Measurements from ENCODE around the gene PLA2G2C.

PLA2G2C gene

DNA sequence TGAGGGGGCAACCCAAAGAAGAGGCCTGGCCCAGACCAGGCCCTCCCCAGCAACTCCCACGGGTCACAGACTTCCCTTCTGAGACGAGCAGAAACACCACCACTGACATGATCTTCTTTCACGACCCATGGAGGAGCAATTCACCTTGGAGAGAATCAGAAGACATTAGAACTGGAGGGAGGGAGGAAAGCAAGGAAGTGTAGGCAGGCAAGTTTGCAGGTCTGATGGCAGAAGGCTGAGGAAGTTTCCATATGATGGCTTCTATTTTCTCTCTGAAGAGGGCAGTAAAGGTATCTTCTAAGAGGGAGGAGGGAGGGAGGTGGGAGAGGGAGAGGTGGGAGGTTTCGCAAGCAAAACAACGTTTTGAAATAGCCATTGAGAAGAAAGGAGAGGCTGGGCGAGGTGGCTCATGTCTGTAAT, 1.8 kb downstream of the PLA2G2C start:
- no peak for DNase-seq (ENCODE audit: low read depth, low spot score)

DNA sequence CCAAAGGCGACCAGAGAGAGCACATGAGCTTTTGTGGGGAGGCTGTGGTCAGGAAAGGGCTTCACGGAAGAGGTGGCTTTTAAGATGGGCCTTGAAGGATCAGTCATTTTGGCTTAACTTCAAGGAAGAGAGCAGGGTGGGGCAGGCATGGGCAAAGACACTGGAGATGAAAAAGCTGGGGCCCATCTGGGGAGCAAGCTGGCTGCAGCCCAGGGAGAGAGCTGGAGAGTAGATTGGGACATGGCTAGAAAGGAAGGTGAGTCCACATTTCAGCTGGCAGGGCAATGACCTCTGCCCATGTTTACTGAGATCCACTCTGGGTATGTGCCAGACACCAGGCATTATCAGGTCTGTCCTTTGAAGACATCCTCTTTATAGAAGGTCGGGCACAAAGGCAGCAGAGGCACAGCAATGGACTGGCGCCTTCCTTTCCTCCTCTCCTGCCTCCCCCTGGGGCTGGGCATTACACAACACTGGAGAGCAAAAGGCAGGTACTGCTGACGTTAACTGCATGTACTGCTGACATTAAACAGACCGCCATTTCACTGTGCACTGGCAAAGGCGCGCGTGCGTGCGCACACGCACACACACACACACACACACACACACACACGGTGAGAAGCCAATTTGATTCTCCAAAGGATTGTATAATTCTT, 2.6 kb downstream of the PLA2G2C start:
- DNase-seq (ENCODE audit: low read depth, low spot score): no peak

DNA sequence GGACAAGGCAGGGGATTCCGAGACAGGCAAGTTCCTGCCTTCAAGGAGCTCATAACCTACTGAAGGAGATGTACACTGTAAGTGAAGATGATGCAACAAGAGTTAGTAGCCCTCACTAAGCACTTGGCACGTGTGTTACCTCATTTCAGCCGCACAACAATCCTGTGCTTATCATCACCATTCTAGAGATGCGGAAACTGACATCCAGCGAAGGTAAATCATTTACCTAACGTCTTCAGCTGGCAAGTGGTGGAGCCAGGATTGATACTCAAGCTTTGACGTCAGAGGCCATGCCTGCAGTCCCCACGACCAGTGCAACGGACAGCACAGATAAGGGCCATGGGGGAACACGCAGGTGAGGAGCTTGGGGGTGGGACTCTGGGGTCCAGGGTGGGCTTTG, 3.3 kb downstream of the PLA2G2C start:
- DNase-seq (ENCODE audit: low read depth, low spot score): no peak

DNA sequence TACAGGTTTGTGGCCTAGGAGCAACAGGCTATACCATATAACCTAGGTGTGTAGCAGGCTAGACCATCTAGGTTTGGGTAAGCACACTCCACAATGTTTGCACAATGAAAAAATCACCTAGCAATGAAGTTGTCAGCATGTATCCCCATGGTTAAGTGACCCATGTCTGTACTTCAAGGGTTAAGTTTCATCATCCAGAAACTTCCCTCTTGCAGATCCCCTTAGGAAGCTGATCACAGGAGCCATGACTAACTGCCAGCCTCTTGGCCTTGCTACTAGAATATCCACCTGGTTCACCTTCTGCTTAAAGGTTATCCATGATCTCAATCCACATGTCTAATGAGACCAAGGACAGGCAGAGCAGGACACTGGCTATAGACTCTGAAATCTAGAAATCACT, 3.9 kb downstream of the PLA2G2C start:
- DNase-seq (ENCODE audit: low read depth, low spot score): no peak

DNA sequence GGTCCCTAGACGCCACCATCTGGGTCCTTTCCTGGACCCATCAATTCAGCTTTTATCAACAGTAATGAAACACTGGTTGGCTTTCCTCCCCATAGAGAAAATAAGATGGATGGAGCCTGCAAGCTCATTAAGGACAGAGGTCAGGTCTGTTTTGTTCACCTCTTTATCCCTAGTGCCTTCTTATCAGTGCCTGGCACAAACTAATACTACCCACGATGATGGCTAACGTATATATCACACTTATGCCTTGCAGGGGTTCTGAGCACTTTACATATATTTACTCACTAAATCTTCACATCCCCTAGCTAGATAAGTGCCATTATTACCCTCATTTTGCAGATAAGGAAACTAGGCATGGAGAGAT, 5.5 kb downstream of the PLA2G2C start:
- DNase-seq (ENCODE audit: low read depth, low spot score): no peak

GRCh38 chr1:20180129-20180843, 6.0 kb downstream of the PLA2G2C start:
- DNase-seq (ENCODE audit: low read depth, low spot score): no peak

DNA sequence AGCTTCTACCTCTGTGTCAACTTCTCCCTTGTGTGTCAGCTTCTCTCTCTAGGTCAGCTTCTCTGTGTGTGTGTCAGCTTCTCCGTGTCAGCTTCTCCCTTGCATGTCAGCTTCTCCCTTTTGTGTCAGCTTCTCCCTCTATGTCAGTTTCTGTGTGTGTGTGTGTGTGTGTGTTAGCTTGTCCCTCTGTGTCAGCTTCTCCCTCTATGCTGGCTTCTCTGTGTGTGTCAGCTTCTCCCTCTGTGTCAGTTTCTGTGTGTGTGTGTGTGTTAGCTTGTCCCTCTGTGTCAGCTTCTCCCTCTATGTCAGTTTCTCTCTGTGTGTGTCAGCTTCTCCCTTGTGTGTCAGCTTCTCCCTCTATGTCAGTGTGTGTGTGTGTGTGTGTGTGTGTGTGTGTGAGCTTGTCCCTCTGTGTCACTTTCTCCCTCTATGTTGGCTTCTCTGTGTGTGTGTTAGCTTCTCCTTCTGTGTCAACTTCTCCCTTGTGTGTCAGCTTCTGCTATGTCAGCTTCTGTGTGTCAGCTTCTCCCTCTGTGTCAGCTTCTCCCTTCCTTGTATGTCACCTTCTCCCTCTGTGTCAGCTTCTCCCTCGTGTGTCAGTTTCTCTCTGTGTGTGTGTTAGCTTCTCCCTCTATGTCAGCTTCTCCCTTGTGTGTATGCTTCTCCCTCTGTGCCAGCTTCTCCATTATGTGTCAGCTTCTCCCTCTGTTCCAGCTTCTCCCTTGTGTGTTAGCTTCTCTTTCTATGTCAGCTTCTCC, 6.8 kb downstream of the PLA2G2C start:
- no peak for DNase-seq (ENCODE audit: low read depth, low spot score)

DNA sequence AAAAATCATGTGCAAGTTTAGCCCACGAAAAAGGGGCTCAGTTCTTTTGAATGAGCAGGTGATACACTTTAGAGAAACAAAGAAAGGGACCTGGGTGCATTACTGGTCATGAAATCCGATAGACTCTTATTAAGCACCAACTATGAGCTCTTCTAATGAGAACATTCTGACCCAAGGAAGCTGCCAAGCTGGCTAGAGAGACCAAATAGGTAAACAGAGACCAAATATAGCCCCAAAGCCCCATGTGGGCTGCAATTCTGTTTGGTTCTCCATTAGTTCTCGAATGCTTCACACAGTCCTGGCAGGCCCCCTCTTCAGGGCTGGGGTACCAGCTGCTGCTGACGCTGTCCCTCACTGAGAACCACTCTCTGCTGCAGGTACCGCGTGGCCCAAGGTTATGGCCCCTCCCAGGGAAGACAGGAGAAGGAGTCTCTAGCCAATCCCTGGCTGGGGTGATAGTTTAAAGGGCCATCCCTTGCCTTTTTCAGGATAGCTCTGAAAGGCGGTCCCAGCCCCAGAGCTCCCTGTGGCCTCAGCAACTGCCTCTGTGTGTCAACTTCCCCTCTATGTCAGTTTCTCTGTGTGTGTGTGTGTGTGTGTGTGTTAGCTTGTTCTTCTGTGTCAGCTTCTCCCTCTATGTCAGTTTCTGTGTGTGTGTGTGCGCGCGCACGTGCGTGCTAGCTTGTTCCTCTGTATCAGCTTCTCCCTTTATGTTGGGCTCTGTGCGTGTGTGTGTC, 7.5 kb downstream of the PLA2G2C start:
- DNase-seq (ENCODE audit: low read depth, low spot score): no peak

GRCh38 chr1:20174937-20175666, 11.2 kb downstream of the PLA2G2C start:
- DNase-seq (ENCODE audit: low read depth, low spot score): no peak

GRCh38 chr1:20172033-20172590, 14.2 kb downstream of the PLA2G2C start:
- DNase-seq (ENCODE audit: low read depth, low spot score): no peak

- DNase-seq (ENCODE audit: low read depth, low spot score): no peak
Observed at GRCh38 chr1:20169932-20170331, 16.4 kb downstream of the PLA2G2C start.

- DNase-seq (ENCODE audit: low read depth, low spot score): no peak
Observed at GRCh38 chr1:20168564-20169491, 17.5 kb downstream of the PLA2G2C start.

DNA sequence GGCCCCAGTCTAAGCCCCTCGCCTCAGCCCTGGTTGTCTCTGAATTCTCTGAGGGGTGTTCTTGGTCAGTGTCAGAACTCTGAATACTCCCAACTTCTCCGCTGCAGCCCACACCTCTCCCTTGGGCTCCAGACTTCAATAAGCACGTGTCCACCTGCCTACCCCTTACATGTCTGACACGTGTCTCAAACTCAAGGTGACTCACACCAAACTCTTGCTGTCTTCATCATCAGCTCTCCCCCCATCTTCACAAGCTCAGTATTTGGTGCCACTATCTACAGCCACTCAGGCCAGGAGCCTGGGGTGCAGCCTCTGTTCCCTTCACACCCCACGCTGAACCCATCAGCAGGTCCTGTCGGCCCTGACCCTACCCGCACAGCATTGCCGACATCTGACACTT, 19.2 kb downstream of the PLA2G2C start:
- DNase-seq (ENCODE audit: low read depth, low spot score): no peak

DNA sequence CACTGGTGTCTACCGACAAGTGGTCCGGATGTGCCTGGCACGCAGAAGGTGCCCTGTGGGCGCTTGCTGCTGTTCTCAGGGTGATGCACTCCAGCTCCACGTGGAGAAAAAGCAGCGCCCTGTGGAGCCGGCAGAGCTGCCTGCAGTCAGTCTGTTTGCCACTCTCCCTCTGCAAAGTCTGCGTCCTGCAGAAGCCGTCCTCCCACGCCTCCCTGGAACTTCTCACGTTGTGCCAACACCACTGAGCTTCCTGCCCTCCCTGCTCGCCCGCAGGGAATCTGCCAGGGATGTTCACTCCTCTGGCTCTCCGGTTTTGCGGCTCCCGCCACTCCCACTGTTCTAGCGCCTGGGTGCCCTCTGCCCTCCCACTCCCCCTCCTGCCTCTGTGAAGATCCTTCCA, 20.3 kb downstream of the PLA2G2C start:
- DNase-seq (ENCODE audit: low read depth, low spot score): no peak

DNA sequence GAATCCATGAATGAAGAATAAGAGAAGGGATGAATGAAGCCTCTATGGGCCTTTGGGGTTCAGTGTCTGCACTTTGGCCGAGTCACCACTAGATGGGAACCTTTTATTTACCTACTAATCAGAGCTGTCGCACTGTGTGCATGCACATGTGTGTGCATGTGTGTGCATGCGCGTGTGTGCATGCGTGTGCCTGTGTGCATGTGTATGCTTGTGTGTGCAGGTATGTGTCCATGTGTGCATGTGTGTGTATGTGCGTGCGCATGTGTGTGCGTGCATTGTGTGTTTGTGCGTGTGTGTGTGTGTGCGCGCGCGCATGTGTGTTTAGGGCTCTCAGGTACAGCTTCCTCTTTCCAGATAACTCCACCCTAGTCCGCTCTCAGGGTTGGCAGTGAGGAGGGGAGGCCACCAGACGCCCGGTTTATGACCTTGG, 20.8 kb downstream of the PLA2G2C start:
- no peak for DNase-seq (ENCODE audit: low read depth, low spot score)

GRCh38 chr1:20164694-20165202, 21.6 kb downstream of the PLA2G2C start:
- DNase-seq (ENCODE audit: low read depth, low spot score): no peak

GRCh38 chr1:20160034-20160433, 26.3 kb downstream of the PLA2G2C start:
- DNase-seq (ENCODE audit: low read depth, low spot score): no peak

- no peak for DNase-seq (ENCODE audit: low read depth, low spot score)
Observed at GRCh38 chr1:20158358-20159070, 27.8 kb downstream of the PLA2G2C start.

DNA sequence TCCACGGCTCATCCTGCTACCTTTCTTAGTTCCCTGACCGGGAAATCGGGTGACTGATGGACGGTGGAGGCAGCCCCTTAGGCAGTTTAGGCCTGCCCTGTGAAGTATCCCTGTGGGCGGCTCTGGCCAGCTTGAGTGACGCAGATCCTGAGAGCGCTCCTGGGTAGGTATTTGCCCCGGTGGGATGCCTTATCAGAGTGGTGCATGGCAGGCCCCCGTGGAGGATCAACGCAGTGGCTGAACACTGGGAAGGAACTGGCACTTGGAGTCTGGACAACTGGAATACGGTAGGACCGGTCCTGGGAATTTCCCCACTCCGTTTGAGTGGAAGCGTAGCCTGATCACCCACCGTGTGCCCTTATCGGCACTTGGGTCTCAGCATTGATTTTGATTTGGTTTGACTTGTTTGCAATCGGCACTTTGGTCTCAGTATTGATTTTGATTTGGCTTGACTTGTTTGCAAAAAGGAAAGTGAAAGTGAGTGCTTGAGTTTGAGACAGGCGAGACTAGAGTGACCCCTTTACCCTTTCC, 32.0 kb downstream of the PLA2G2C start:
- DNase-seq (ENCODE audit: low read depth, low spot score): no peak
